H1 (cell line): ENCODE data around the gene SMTNL2.

ENCODE experiments used
- CEBPB ChIP-seq: IDR thresholded peaks from 2 replicates; pipeline ENCODE4 v1.6.1; 2012; ENCODE audit warnings: low read depth, low read length
- CHD2 ChIP-seq: IDR thresholded peaks from 2 replicates; pipeline ENCODE4 v1.6.1; 2012; ENCODE audit warnings: low read length, improper control_type of control experiment
- EP300 ChIP-seq, 2 experiments: IDR thresholded peaks; 1 replicate in 1 of 2; 2 replicates in 1 of 2; pipeline ENCODE4 v1.6.1; 2011 to 2012; ENCODE audit warnings: low read depth in 2 of 2, low read length in 2 of 2, mild to moderate bottlenecking in 2 of 2, borderline replicate concordance in 1 of 2, inconsistent platforms in 1 of 2, moderate library complexity in 1 of 2
- EZH2 ChIP-seq: fragments of 200-600 bp; sonication (generic); IDR thresholded peaks from 2 replicates; pipeline ENCODE4 v1.7.1; 2012; ENCODE audit warnings: low read depth, mild to moderate bottlenecking, moderate library complexity, low read length, inconsistent platforms; ENCODE audit not compliant: severe bottlenecking
- GTF2F1 ChIP-seq: IDR thresholded peaks from 2 replicates; pipeline ENCODE4 v1.6.1; 2012; ENCODE audit warnings: low read depth, low read length, improper control_type of control experiment, borderline replicate concordance
- KDM1A ChIP-seq: fragments of 200-600, 300-600 bp; sonication (generic); IDR thresholded peaks from 2 replicates; pipeline ENCODE4 v1.7.1; 2016; ENCODE audit warnings: mild to moderate bottlenecking, low read length, borderline replicate concordance
- MAX ChIP-seq: IDR thresholded peaks from 2 replicates; pipeline ENCODE4 v1.6.1; 2012; ENCODE audit warnings: inconsistent platforms
- POLR2A ChIP-seq, 2 experiments: IDR thresholded peaks; 1 replicate in 1 of 2; 2 replicates in 1 of 2; pipeline ENCODE4 v1.6.1; 2011; ENCODE audit warnings: low read depth in 2 of 2, low read length in 2 of 2, mild to moderate bottlenecking in 2 of 2; ENCODE audit errors: control extremely low read depth in 1 of 2
- POLR2AphosphoS5 ChIP-seq: IDR thresholded peaks from 2 replicates; pipeline ENCODE4 v1.6.1; 2011; ENCODE audit warnings: low read depth, low read length
- RFX5 ChIP-seq: IDR thresholded peaks from 2 replicates; pipeline ENCODE4 v1.6.1; 2011; ENCODE audit warnings: low read depth, low read length, improper control_type of control experiment, borderline replicate concordance
- SRF ChIP-seq: IDR thresholded peaks from 2 replicates; pipeline ENCODE4 v1.6.1; 2011; ENCODE audit warnings: mild to moderate bottlenecking, low read depth, low read length, moderate library complexity
- TF ChIP-seq, protein P1 (sequence below), 3 experiments: IDR thresholded peaks; 1 replicate in 2 of 3; 2 replicates in 1 of 3; pipeline versions ENCODE4 v1.5.1 to v1.6.1; 2011; ENCODE audit warnings: low read length in 3 of 3, mild to moderate bottlenecking in 3 of 3, inconsistent platforms in 2 of 3, low read depth in 1 of 3, moderate library complexity in 1 of 3; ENCODE audit not compliant: insufficient read depth in 1 of 3; ENCODE audit errors: control extremely low read depth in 1 of 3

DNA sequence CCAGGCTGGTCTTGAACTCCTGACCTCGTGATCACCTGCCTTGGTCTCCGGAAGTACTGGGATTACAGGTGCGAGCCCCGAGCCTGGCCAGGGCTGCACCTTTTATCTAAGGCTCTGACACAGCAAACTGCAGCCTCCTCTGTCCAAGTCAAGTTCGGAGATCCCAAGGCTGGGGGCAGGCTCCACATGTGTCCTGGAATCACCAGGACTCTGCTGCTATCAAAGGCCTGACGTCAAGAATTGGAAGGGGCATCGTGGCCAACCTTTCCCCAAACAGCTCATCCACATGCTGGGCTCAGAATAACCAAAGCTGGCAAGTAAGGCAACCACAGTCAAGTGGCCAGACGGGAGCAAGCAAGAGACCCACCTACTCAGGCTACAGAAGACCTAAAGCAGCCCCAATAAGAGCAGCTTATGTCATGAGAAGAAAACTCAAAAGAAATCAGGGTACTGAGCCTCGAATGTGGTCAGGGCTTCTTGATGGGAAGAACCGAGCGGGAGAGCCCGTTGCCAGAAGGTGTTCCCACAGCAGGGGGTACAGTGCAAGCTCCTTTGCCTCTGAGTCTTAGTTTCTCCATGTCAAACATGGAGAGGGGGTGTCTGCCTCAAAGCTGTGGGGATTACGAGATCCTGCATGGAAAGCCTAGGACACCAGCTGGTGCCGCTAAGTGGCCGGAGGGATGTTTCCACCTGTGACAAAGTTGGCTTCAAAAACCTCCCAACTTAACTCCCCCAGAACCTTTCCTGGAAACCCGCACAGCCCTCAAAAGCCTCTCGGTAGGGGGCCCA, 37.0 kb upstream of the SMTNL2 start:
- TF ChIP-seq, protein P1, sequence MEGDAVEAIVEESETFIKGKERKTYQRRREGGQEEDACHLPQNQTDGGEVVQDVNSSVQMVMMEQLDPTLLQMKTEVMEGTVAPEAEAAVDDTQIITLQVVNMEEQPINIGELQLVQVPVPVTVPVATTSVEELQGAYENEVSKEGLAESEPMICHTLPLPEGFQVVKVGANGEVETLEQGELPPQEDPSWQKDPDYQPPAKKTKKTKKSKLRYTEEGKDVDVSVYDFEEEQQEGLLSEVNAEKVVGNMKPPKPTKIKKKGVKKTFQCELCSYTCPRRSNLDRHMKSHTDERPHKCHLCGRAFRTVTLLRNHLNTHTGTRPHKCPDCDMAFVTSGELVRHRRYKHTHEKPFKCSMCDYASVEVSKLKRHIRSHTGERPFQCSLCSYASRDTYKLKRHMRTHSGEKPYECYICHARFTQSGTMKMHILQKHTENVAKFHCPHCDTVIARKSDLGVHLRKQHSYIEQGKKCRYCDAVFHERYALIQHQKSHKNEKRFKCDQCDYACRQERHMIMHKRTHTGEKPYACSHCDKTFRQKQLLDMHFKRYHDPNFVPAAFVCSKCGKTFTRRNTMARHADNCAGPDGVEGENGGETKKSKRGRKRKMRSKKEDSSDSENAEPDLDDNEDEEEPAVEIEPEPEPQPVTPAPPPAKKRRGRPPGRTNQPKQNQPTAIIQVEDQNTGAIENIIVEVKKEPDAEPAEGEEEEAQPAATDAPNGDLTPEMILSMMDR (IDR thresholded peaks at IDR 0.05; ENCODE audit: control extremely low read depth in 1 of 3, insufficient read depth in 1 of 3, low read depth in 1 of 3, low read length in 3 of 3) = no peak
- TF ChIP-seq EP300 (IDR thresholded peaks at IDR 0.05; ENCODE audit: borderline replicate concordance in 1 of 2, low read depth in 2 of 2, low read length in 2 of 2) = no peak
- no peak for TF ChIP-seq POLR2A (IDR thresholded peaks at IDR 0.05; ENCODE audit: control extremely low read depth in 1 of 2, low read depth in 2 of 2, low read length in 2 of 2)
- no peak for TF ChIP-seq POLR2AphosphoS5
- TF ChIP-seq MAX = no peak
- no peak for TF ChIP-seq RFX5
- no peak for TF ChIP-seq KDM1A
- TF ChIP-seq EZH2 = no peak
- no peak for TF ChIP-seq GTF2F1
- TF ChIP-seq CHD2 = no peak
- no peak for TF ChIP-seq CEBPB
- no peak for TF ChIP-seq SRF
